A673 (cell line): Measurements from ENCODE around the gene MTFR1L.

Experiments
- EZH2 ChIP-seq: fragments of 200-600 bp; sonication (generic); IDR thresholded peaks from 2 replicates; pipeline ENCODE4 v1.6.1; 2017; ENCODE audit warnings: borderline replicate concordance, low read depth, mild to moderate bottlenecking, mixed read lengths, antibody characterized with exemption, low read length; ENCODE audit not compliant: poor library complexity, severe bottlenecking
- TF ChIP-seq, protein P1 (sequence below): fragments of 300-800, 200-600 bp; sonication (generic); conservative IDR thresholded peaks from 2 replicates; pipeline ENCODE4 v1.5.1; 2017; ENCODE audit warnings: low read depth, mild to moderate bottlenecking, antibody characterized with exemption, low read length, moderate library complexity, mixed read lengths

DNA sequence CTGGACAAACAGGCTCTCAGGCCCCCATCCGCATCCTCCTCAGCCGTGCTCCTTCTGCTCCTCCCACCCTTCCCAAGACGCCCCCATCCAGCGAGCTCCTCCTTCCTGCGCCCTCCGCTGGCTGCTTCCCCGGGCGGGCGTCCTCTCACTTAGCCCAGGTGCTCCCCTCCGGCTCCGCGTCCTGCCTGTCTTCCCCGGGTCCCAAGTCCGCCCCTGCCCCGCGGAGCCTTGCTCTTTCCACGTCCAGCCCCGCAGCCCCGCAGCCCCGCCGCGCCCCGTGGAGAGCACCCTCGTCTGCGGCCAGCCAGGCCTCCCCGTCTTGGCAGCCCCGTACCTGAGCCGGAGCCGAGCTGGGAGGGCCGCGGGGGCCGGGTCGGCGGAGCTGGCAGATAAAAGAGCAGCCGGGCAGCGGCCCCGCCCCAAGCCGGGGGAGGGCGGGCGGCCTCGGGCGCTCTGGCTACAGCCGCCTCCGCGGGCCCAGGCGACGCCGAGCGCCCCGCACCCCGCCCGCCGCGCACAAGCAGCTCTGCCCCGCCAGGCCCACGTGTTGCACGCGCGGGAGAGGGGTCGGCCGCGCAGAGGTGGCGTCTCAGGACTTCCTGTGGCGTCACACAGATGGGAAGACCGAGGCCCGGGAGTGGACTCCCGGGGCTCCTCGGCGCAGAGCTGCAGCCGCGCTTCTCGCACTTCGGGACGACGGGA lies 55.6 kb downstream of the MTFR1L start, which contains the start of gene PAQR7:
- TF ChIP-seq, protein P1, sequence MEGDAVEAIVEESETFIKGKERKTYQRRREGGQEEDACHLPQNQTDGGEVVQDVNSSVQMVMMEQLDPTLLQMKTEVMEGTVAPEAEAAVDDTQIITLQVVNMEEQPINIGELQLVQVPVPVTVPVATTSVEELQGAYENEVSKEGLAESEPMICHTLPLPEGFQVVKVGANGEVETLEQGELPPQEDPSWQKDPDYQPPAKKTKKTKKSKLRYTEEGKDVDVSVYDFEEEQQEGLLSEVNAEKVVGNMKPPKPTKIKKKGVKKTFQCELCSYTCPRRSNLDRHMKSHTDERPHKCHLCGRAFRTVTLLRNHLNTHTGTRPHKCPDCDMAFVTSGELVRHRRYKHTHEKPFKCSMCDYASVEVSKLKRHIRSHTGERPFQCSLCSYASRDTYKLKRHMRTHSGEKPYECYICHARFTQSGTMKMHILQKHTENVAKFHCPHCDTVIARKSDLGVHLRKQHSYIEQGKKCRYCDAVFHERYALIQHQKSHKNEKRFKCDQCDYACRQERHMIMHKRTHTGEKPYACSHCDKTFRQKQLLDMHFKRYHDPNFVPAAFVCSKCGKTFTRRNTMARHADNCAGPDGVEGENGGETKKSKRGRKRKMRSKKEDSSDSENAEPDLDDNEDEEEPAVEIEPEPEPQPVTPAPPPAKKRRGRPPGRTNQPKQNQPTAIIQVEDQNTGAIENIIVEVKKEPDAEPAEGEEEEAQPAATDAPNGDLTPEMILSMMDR: 0 out of 2 replicates have a peak, but pooled peaks have one; percentile 28
- no peak for TF ChIP-seq EZH2
